ENCODE results near the gene PDZD2.

The PDZD2 gene

DNA sequence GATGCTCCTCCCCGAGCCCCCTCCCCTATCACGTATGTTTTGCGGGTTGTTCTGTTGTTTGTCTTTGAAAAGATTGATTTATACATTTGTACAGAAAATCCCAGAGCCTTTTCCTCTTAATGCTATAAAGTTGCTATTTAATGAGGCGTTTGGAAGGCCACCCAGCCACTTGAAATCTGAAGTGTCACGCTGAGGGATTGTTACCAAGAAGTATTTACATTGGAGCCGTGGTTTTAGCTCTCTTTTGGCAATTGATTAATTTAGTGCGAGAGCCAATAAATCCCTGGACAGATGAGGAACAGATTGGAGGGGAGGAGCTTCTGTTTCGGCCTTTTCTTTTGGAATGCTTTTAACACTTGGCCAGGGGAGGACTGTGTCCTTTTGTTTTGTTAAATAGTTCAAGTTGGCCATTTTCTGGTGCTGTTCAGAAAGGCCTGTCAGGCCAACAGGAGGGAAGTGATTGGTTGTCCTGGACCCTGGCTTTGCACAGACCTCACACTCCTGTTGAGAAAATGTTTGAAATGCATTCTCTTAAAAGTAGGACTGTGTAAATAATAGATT, 250.2 kb downstream of the PDZD2 start:
- no peak for DNase-seq

DNA sequence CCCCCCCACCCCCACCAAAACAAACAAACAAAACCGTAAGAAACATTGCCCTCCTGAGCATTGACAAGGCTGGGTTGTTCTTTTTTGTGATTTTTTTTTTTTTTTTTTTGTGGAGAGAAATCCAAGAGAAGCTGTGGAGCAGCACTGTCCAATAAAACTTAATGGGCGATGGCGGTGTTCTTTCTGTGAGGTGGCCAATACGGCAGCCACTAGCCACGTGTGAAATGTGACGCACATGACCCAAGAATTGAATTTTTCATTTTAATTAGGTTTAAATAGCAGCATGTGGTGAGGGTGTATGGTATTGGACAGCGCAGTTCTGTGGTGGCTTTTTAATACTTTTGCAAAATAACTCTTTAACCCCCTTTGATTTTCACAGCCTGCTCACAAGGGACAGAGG, 251.1 kb downstream of the PDZD2 start:
- DNase-seq, result no peak

DNA sequence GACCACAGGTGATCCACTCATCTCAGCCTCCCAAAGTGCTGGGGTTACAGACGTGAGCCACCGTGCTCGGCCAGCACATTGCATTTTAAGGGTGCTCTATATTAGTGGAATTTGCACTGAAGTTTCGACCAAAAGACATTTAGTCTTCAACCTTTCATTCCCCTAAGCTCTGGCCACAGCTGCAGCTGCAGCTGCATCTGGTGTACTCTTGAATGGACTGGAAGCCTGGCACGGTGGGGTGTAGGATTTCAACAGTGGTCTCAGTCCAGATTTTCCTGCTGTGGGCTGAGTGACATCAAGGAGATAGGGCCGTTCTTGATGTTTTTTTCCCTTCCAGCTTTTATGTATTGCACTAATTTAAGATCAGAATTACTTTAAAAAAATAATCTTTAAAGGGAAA, 255.2 kb downstream of the PDZD2 start:
- DNase-seq, result no peak

DNA sequence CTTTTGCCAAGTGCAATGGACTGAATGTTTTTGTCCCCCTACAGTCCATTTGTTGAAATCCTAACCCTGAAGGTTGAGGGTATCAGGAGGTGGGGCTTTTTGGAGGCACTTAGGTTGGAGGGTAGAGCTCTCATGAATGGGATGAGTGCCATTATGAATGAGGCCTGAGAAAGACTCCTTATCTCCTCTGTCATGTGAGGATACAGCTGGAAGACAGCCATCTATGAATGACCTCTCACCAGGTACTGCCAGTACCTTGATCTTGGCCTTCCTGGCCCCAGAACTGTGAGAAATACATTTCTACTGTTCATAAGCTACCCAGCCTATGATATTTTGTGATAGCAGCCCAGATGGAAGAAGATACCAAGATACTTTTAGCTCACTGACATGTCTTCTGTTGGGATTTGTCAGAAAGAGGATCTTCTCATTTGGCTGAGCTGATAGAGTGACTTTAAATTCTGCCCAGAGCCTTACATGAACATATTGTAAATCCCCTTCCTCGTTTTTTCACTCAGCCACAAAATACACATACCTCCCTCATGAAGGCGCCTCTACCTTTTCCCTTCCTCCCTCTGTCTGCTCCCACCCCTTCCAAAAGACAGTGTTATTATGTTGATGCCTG, 256.4 kb downstream of the PDZD2 start:
- DNase-seq, result no peak

DNA sequence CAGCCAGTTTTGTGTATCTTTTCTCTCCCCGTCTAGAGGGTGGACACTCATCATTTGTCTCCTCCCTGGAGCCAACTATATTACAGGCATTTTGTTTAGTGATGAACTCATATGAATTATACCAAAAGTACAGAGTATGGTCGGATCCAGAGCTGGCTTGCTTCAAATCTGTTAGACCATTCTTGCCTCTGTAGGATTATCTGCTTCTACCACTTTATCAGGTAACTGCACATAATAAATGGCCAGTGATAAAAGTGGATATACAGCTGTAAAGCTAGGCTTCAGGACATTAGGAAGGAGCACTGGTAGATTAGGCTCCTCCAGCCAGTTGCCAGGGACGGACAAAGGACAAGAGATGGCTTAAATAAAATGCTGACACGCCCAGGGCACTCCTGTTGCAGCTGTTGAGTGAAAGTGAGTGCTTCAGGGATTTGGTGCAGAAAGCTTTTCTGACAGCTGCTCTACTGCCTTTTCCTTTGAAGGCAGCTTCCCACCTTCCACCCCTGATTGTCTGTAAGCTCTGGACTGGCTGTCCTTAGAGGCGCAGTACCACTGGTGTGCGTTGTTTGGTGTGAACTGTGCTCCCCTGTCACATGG, 259.2 kb downstream of the PDZD2 start:
- DNase-seq, result no peak

DNA sequence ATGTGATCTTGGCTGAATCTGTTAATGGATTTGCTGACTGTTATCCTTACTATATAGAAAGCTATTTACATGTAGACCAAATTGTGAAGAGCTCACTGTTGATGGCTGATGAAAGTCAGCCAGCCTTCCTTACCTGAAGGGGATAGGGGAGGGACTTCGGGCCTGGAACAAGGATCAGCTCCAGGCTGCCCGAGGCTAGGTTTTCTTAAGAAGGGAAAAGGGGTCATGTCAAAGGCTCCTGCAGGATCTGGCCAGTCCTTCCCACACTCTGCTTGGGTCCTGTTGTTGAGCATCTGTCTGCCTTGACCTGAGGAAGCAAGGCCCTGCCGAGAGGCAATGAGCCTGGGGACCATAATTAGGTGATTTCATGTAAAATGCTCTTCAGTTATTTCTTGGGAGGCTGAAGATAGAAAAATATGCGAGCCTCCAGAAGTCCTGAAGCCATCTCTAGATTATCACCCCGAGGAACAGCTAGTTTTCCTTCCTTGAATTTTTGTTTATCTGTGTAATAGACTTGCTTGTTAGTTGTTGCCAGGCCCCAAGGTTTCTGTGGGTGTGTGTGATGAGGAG, 261.4 kb downstream of the PDZD2 start:
- no peak for DNase-seq

DNA sequence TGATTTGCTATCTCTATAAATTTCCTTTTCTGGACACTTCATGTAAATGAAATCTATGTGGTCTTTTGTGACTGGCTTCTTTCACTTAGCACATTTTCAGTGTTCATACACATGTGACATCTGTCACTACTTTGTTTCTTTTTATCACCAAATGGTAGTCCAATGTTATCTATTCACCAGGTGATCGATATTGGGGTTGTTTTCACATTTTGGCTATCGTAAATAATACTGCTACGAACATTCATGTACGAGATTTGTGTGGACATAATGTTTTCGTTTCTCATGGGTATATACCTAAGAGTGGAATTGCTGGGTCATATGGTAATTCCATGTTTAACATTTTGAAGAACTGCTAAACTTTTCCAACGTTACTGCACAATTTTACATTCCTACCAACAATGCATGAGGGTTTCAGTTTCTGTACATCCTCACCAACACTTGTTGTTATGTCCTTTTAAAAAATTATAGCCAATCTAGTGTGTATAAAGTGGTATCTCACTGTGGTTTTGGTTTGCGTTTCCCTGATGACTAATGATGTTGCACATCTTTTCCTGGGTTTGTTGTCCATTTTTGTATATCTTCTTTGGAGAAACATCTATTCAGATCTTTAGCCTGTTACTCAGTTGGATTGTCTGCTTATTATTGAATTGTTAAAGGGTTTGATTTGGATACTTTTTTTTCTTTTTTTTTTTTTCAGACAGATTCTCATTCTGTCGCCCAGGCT, 263.0 kb downstream of the PDZD2 start:
- DNase-seq, result no peak

DNA sequence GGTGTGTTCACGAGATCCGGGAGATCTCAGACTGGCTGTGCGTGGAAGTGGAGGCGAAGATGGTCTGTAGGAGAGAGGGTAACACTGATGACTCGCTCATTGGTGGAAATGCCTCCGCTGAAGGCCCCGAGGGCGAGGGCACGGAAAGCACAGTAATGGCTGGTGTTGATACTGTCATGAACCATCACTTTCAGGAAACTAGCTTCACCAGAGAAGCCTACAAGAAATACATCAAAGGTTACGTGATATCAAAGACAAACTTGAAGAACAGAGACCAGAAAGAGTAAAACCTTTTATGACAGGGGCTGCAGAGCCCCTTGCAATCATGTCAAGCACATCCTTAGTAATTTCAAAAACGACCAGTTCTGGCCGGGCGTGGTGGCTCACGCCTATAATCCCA, 269.5 kb downstream of the PDZD2 start:
- no peak for DNase-seq

DNA sequence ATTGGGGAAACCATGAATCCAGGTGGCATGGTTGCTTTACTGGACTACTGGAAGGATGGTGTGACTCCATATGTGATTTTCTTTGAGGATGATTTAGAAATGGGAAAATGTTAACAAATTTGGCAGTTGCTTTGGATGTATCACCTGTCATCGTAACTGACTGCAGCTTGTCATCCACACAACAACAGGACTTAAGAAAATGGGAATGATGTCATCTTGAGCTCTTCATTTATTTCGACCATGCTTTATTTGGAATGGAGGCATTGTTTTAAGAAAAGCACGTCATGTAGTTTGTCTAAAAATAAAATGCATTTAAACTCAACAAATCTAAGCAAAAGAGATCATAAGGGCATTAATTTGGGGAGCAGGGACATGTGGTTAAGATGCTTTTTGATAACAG, 270.1 kb downstream of the PDZD2 start:
- DNase-seq, result no peak

DNA sequence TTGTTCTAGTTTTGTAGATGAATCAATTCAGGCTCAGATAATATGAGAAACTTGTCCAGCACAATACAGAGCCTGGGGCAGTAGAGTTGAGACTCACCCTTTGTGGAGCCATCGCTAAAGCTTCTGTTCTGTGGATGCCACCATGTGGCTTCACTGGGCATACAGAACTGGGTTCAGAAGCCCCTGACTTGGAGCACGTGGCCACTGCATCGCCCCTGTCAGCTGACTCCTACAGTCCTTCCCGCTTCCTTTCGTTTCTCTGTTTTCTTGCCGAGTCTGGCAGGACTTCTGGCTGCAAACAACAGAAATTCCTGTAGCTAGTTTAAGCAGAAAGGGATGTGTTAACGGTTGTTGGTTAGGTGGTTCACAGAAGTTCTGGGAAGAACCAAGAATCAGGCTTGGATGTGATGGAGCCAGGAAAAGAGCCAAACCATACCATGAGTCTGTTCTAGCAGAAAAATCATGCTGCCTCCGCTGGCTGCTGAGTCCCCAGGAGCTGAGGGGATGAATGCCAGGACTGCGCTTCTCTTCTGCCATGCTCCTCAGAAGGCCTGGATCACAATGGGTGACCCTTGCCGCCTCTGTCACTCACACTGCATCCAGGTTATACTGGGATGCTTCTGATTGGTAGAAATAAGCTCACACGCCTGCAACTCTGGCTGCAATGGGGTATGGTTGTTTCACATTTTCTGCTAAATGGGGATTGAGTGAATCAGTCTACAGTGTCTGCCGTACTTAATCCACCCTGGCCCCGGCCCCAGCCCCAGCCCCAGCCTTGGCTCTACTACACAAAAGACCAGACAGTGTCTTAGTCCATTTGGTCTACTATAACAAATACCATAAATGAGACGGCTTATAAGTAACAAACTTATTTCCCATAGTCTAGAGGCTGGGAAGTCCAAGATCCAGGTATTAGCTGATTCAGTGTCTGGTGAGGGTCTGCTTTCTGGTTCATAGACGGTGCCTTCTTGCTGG, 272.6 kb downstream of the PDZD2 start:
- no peak for DNase-seq

DNA sequence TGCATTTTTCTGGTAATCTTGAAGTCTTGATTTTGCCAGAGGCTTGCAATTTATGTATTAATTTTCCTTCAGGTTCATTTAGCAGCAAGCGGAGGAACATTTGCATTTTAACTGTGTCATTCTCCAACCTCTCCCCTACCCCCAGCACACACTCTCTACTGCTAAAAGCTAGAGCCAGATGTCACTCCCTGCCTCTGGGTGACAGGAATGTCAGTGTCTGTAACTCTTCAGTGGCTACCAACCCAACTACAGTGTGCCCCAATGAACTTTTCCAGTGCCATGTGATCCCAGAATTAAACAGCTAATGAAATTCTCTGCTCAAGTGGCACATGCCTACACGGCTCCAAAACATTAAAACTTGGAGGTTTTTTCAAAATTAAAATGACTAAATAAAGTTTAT, 274.9 kb downstream of the PDZD2 start:
- no peak for DNase-seq

DNA sequence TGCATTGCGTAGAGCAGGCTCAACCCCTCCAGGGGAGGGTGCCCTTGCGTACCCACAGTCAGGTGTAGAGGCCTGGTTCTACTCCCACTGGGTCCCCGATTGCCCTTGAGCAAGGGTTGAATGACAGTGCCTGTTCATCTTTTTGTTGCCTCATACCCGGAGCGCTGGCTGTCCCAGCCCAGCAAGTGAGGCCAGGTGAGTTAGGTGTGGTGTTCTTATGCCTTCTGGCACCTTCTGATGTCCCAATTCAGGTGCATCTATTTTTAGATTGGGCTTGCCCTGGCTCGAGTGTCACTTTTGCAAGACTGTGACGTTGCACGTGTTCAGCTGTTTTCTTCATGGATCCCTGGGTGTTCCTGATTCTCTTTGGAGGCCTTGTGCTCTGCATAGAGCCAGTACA, 277.4 kb downstream of the PDZD2 start:
- no peak for DNase-seq

DNA sequence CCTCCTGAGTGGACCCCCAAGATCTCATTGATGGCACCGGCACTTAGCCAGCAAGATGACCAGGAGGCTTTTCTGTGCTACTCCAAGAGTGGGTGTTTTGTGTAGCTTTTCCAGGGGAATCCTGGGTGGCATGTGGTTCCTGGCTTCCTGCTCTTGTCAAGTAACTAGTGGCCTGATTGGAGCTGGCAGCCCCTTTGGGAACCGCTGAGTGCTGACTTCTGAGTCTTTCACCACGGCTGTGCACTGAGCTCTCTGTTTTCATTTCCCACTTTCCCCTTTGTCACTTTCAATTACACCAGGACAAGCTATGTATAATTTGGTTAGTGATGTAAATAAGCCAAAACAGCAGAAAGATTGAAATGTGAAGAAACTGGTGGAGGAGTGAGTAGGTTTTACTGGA, 279.8 kb downstream of the PDZD2 start:
- DNase-seq, result no peak

DNA sequence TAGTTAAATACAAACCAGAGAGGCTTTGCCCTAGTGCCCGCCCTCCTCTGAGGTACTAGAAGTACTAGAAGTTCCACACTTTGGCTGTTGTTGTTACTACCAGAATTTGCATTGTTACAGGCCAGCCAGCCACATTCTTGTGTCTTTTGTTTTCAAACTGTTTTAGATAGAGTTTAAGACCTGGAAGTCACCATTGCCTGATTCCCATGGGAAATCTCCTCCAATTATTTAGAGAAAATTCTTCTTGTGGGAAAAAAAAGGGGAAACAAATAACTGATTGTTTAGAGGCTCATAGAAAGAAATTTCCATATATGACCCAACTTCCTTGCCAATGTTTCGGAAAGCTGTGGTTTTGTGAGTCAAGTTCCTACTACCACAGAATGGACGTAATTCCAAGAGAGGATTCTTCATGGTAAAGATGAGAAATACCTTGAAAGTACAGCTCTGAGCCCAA, 282.9 kb downstream of the PDZD2 start:
- no peak for DNase-seq

DNA sequence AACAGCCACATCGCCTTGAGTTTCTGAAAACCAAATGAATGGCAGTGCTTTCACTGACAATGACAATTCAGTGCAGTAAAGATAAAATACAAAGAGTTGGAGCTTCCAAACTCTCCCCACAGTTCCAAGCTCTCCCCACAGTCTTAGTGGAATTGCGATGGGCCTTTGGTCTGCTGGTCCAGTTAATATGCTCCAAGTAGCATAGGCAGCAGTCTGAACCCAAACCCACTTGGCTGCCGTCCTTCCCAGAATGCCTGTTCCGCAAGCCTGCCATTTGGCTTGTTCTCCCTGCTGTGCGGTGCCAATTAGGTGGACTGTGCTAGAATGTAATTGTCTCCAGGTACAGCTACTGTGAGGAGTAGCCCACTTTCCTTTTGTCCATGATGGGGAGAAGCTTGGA, 285.1 kb downstream of the PDZD2 start:
- DNase-seq, result no peak

DNA sequence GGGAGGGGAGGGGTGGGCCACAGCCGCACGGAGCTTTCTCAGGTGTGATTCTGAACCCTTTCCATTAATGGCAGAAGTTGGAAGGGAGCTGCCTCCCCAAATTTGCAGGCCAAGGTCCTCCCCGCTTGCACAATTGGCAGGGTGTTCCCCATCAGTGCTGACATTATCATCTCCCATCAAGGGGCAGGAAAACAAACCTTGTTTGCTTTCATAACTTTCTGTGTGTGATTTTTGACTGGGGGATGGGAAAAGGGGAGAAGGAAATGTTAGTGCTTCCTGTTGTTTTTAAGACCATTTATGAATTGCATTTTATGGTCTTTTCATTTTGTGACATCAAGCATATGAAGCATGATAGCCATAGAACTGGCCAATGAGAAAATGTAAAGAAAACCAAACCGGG, 292.9 kb downstream of the PDZD2 start:
- no peak for DNase-seq

DNA sequence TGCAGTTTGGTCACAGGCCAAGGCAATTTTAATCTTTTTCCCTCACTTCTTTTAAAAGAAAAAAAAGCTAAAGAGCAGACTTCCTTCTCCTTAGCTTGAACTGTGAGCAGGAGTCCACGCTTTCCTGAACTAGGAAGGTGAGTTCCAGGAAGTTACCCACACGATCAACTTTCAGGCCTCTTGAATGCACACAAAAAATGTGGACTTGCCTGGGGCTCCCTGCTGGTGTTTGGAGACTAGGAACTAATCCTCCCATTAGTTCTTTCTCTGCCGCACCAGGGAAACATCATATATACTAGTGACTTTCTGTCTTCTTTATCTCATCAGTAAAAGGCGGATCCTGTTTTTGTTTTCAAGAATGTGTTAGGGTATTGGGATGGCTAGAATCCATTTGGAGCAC, 295.2 kb downstream of the PDZD2 start:
- no peak for DNase-seq

DNA sequence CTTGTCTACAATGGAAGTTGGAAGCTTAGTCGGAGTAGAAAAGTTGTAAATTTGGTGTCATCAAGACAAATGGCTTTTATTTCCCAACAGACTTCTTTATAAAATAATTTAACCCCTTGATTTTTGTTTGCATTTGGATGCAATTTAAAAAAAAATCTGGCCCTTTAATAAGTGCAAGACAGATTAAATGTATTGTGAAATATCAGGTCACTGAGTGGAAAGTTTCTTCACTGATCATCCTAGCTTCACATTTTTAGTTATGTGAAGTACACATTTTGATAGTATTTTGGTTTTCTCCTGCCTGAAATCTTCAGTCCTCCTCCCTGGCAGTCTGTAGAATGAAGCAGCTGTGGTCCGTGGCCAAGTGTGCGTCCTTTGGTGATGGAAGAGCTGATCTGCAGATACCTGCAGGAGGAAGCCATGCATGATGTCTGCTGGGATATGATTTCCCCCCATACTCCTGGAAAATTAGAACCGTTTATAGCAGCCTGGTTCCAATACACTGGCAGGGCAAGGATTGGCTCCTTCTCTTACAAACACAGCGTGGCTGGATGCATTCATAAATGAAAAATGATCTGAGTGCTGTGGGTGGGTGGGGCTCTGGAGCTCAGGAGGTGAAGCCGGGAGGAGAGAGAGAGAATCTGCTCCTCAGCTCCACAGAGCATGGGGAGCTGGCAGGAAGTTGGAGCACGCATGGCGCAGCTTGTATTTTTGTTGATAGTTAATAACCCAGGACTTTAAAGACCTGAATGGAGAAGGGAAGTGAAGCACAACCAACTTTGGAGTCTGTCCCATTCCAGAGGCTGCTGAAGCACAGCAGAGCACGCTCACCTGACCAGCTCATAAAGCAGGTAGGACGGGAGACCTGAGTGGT, 296.8 kb downstream of the PDZD2 start:
- DNase-seq, result no peak

DNA sequence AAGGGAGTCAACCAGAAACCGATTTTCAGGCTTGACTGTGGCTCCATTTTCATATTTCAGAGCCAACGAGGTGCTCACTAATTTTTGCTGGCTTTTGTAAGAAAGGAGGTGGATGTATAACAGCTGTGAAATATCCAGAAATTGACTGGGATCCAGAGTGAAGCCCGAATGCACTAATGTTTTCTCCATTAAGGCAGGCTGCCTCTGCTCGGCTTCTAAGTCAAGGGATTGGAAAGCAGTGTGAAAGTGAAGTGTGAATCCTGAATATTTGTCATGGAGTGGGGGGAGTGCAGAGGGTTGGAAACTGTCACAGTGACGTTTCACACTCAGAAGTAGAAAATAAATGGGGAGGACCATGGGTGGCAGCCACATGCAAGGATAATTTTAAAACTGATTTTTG, 297.8 kb downstream of the PDZD2 start:
- no peak for DNase-seq

DNA sequence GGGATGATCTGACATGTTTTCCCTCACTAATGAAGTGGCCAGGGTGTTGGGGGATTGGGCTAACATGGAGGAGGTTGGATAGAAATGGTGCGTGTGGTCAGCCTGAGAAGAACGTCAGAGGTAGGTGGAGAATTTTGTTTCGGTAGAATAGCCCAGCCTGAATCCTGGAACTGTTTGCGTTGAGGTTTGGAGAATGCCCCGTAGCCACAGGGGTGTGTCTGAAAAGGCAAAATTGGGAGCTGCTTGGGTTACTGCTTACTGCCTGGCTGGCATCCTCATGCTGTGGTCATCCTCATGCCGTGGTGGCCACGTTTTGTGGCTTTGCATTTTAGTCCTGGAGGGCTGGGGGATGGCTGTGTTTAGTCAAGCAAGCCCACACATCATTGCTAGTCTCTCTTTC, 298.3 kb downstream of the PDZD2 start:
- DNase-seq, result no peak

DNA sequence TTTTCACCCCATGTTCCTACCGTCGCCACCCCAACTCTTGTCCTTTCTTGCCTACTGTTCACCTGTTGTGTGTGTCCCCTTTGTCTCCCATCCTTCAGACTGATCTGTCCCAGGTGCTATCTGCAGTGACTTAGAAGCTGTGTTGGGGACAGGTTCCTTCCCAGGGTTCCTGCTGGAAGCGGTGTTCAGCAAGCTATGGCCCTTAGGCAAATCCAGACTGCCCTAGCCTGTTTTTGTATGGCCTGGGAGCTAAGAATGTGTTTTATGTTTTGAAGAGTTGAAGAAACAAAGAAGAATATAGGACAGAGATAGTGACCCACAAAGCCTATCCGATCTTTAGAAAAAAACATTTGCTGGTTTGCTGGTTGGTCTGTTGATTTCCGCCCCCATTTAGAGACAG, 298.8 kb downstream of the PDZD2 start:
- DNase-seq, result no peak

DNA sequence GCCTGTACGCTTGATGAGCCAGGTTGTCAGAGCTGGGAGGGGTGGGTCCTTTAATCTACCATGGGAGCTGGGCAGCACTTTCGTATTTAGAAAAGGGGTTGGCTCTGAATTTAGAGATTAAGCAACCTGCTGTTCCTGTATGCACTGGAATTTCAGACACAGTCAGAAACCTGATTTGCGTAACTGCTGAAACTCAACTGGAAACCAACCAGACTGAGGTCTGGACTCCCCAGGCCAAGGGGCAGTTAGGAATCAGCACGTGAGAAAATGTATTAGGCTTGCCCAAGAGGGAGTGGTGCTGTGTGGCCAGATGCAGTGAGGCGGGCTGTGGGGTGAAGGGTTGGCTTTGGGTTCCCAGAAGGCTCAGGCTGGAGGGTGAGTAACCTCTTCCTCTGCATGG, 300.2 kb downstream of the PDZD2 start:
- DNase-seq, result no peak

Data from activated CD4-positive, alpha-beta T cell treated with anti-CD3 and anti-CD28 coated beads for 48 hours (primary cell).